Aorta (tissue), 5 donors: ENCODE results near the gene COL25A1. TPM values are rescaled to one million over a fixed set of nuclear protein-coding genes. Genes with fewer than 3 reads are reported as not detected.

Experiments
- ATAC-seq: fragments of 200-7000 bp; cut with Tn5 transposase; one replicate; pipeline ENCODE4 v1.9.1; 2022; ENCODE audit warnings: moderate library complexity; ENCODE audit not compliant: low FRiP score
- DNase-seq, 2 donors: peaks; one replicate each; pipeline ENCODE4 v3.0.0-alpha.2; 2020
- H3K27ac ChIP-seq, 2 donors: one replicate each; pipeline ENCODE4 v1.5.1; 2013; ENCODE audit warnings: low read length in 2 of 2, mild to moderate bottlenecking in 2 of 2, moderate library complexity in 2 of 2, control low read depth in 1 of 2, inconsistent platforms in 1 of 2, low read depth in 1 of 2
- H3K27me3 ChIP-seq, 2 donors: one replicate each; pipeline ENCODE4 v1.6.1; 2013; ENCODE audit warnings: control low read depth in 1 of 2, low read length in 1 of 2, mild to moderate bottlenecking in 1 of 2, moderate library complexity in 1 of 2; ENCODE audit not compliant: insufficient read depth in 2 of 2, control insufficient read depth in 1 of 2
- H3K36me3 ChIP-seq, 2 donors: one replicate each; pipeline ENCODE4 v1.6.1; 2013; ENCODE audit warnings: control low read depth in 1 of 2, low read length in 1 of 2, mild to moderate bottlenecking in 1 of 2; ENCODE audit not compliant: insufficient read depth in 2 of 2, control insufficient read depth in 1 of 2
- H3K4me1 ChIP-seq, 2 donors: one replicate each; pipeline ENCODE4 v1.6.1; 2013; ENCODE audit warnings: low read length in 2 of 2, control low read depth in 1 of 2, mild to moderate bottlenecking in 1 of 2, moderate library complexity in 1 of 2; ENCODE audit not compliant: insufficient read depth in 2 of 2, control insufficient read depth in 1 of 2
- H3K4me3 ChIP-seq, 2 donors: one replicate each; pipeline ENCODE4 v1.5.1; 2013; ENCODE audit warnings: low read length in 2 of 2, control low read depth in 1 of 2, mild to moderate bottlenecking in 1 of 2
- H3K9me3 ChIP-seq: one replicate; pipeline ENCODE4 v1.6.1; 2013; ENCODE audit warnings: mild to moderate bottlenecking, low read length; ENCODE audit not compliant: control insufficient read depth
- WGBS, 2 donors: extraction: QIAGEN DNeasy Blood & Tissue Kit; methylation state at CpG; one replicate each; pipeline ENCODE4 v1.1.7; 2013; 5-methylcytosine and 5-hydroxymethylcytosine counted together
- intact Hi-C, 2 donors: fragments of 100-400 bp; cut with DNase I; formaldehyde crosslinking; loops; one replicate each; pipeline versions ENCODE4 v1.14.2 to v1.15.0; 2022
- polyA plus RNA-seq, 2 donors: library from polyadenylated mRNA; stranded (reverse); fragments of 200-250 nt; gene quantifications; one replicate each; pipeline ENCODE4 v1.2.3, GENCODE V29; 2013
- total RNA-seq, 2 donors: library from RNA; stranded (reverse); fragmentation: NEBNext Ultra II Directional; extraction: Animal tissue kit (Norgen Biotek cat#: 25700); gene quantifications; one replicate each; pipeline ENCODE4 v1.2.1, GENCODE V29; 2021
- donor health status: healthy with polysubstance abuse.
- donor health status: Bipolar disorder and iron deficiency.
- donor health status: DM: no; HTN: no; CAD: no.
- donor health status: DM: no; HTN: no; CAD: no.
- donor health status: DM: yes; HTN: yes; CAD: no.

Gene COL25A1
- total and polyA plus RNA-seq, 4 donors: 0.08 to 8.1 (median 1.3) TPM

DNA sequence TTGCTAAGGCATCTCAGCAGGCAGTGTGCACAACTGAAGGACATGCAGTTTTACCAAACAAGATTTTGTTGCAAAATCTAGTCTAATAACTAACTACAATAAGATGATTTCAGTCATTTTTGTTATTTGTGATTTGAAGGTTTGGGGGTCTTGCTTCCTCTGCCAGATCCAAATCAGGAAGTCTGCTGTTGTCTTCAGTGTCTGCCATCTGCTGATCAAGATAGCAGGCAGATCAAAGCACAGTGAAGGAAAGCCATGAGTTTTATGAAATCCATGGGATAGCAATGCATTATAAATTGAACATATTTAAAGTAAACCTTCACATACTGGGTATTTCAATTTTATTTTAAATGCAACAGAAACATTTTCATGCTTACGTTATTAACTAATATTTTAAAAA lies 370.5 kb downstream of the COL25A1 start:
- no peak for ATAC-seq
- no peak for DNase-seq
- Histone ChIP-seq H3K27ac (no peak overlapping the region), H3K27me3 (no peaks in the 10 kb centered on the region), H3K9me3 (no peaks in the 10 kb centered on the region), H3K36me3 (no peaks in the 10 kb centered on the region), H3K4me3 (no peak overlapping the region), H3K4me1 (no peaks in the 10 kb centered on the region)
- intact Hi-C loops: no loop called here
- 88 to 92% methylated on average over 1 of the region's 1 CpG for WGBS, 2 donors

DNA sequence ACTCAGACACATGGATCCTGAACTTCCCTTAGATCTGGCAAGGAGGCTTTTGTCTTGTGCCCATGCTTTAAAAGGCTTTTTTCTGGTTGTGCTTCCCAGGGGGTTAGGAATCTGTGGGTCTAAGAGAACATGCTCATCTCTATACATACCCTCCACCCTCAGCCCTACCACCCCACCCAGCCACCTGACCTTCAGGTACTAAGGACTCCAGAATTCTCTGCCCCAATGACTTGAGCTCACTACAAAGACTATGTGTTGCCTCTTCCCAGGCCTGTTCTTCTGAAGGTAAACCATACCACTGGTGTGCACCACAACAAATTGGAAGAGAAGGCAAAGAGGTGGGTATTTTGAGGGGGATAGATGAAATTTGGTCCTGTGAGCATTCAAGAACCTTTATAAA lies 372.3 kb downstream of the COL25A1 start:
- H3K4me1 ChIP-seq: no peaks in the 10 kb centered on the region
- no peak overlapping the region for H3K4me3 ChIP-seq
- no peaks in the 10 kb centered on the region for H3K9me3 ChIP-seq
- no peak overlapping the region for H3K27ac ChIP-seq
- no peaks in the 10 kb centered on the region for H3K27me3 ChIP-seq
- no peaks in the 10 kb centered on the region for H3K36me3 ChIP-seq
- DNase-seq (no peak), ATAC-seq (no peak)
- intact Hi-C loops: no loop called here

DNA sequence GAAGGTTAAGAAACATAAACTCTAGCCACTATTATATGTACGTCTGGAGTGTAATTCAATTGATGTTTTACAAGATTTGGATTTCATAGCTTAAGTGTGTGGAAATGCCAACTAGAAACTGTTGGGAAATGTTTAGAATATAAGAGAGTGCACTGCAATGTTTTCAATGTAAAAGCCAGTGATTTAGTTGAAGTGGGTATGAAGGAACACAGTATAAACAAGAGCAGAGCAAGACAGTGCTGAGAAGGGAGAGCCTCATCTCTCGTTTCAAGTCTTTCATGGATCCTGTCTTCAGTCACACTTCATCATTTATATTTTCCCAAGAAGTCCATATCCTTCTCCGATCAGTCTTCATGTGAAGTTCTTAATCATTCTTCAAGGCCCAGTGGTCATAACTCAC lies 375.7 kb downstream of the COL25A1 start:
- Histone ChIP-seq H3K4me1 (no peaks in the 10 kb centered on the region), H3K36me3 (no peaks in the 10 kb centered on the region), H3K27ac (no peak overlapping the region), H3K27me3 (no peaks in the 10 kb centered on the region), H3K9me3 (no peaks in the 10 kb centered on the region), H3K4me3 (no peak overlapping the region)
- intact Hi-C loops: no loop called here
- ATAC-seq: no peak
- WGBS, 2 donors: 81 to 85% methylated on average over 3 of the region's 3 CpGs
- DNase-seq: no peak

DNA sequence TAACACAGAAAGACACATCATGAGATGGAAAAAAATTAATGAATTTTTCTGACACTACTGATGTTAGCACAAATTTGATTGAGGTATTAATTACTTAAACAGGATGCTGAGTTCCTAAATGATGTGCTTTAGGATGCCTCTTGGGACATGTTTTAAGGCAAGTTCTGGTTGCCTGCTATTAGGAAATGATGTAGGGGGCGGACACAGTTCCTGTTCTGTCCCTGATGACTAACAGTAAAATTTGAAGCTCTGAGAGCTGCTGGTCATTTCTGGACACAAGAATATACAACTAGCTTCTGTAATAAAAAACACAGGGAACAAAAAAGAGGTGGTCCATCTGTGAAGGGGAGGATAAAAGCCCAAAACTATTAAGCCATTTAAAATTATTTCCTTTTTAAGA lies 376.4 kb downstream of the COL25A1 start:
- DNase-seq (no peak), ATAC-seq (no peak)
- H3K4me1 ChIP-seq: no peaks in the 10 kb centered on the region
- H3K4me3 ChIP-seq: no peak overlapping the region
- H3K36me3 ChIP-seq: no peaks in the 10 kb centered on the region
- WGBS, 2 donors: 93 to 94% methylated on average over 1 of the region's 1 CpG
- intact Hi-C loops: no loop called here
- no peaks in the 10 kb centered on the region for H3K27me3 ChIP-seq
- no peak overlapping the region for H3K27ac ChIP-seq
- no peaks in the 10 kb centered on the region for H3K9me3 ChIP-seq

DNA sequence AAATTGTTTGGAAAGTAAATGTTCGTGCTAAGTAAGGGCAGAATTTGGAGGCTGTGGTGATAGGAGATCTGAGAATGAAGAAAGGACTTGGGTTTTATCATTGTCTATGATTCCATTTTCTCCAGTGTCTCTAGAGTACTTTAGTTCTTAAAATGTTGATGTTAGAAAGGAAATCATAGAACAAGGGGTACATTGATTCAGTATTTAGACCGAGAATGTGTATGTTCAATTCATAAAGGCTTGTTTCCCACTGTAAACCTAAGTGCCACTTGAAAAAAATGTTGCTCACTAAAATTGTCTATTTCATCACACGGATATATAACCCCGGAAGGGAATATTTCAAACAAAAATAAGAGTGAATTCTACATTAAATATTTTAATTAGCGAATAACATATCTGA lies 380.3 kb downstream of the COL25A1 start:
- Histone ChIP-seq H3K4me3 (no peak overlapping the region), H3K9me3 (no peaks in the 10 kb centered on the region), H3K27ac (no peak overlapping the region), H3K4me1 (no peaks in the 10 kb centered on the region), H3K27me3 (no peaks in the 10 kb centered on the region), H3K36me3 (no peaks in the 10 kb centered on the region)
- 83 to 89% methylated on average over 5 of the region's 5 CpGs for WGBS, 2 donors
- no peak for DNase-seq
- no peak for ATAC-seq
- intact Hi-C loops: no loop called here

DNA sequence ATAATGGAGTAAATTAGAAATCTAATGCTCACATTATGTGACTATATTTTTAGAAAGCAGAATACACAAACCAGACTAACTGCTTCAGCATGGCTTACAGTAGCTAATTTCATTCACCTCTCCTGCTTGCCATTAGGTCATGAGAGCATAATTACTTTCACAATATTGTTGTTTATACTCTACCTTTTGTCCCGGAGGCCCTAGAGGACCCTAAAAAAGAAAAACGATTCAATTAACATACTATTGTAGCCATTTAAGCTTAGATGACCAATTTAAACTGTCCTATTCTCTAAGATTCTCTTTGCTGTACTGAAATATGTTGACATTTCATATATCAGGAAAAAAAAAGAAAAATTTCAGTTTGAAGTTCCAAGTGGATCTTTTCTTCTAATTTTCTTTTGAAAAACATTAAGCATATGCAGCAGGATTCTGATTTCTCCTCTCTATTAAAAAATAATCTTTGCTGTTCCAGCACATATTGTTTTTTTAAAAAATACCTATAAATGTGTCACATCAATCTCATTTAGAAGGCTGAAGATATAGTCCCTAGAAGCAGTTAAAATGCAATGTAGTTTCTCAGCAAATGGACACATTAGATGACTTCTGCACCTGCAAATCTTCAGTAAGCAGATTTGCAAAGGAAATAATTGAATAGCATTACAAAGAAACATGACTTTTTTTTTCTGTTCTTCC lies 381.9 kb downstream of the COL25A1 start:
- no peaks in the 10 kb centered on the region for H3K27me3 ChIP-seq
- no peak overlapping the region for H3K4me3 ChIP-seq
- H3K27ac ChIP-seq: no peak overlapping the region
- no peak for ATAC-seq
- WGBS, 2 donors: 42 to 67% methylated on average over 2 of the region's 2 CpGs
- H3K36me3 ChIP-seq: no peaks in the 10 kb centered on the region
- H3K4me1 ChIP-seq: no peaks in the 10 kb centered on the region
- intact Hi-C loops: no loop called here
- H3K9me3 ChIP-seq: no peaks in the 10 kb centered on the region
- no peak for DNase-seq

DNA sequence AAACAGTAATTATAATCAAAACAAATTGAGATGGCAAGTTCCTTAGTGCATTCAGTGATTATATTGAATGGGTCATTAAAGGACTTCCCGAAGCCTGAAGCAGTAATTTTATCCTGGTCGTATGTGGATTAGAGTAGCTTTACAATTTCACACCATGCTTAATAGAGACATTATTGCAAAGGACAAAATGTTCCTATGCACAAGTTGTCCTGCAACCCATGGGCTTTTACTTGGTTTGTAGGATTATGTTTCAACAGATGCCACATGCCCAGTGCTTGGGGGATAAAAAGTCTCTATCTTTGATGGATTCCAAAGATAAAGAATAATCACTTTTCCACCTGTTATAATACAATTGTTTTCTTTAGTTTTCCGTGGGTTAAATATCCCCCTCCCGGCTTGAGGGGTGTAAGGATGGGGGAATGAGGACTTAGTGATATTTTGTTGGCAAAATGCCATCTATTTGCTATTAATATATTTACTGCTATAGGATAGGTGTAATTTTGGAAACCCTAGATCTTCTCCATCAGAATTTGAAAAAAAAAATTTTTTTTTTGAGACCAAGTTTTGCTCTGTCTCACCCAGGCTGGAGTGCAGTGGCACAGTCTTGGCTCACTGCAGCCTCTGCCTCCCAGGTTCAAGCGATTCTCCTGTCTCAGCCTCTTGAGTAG lies 383.1 kb downstream of the COL25A1 start:
- Histone ChIP-seq H3K4me3 (no peak overlapping the region), H3K27ac (no peak overlapping the region), H3K27me3 (no peaks in the 10 kb centered on the region), H3K4me1 (no peaks in the 10 kb centered on the region), H3K36me3 (no peaks in the 10 kb centered on the region), H3K9me3 (no peaks in the 10 kb centered on the region)
- no peak for ATAC-seq
- intact Hi-C loops: no loop called here
- no peak for DNase-seq
- WGBS, 2 donors: 84 to 85% methylated on average over 5 of the region's 5 CpGs

DNA sequence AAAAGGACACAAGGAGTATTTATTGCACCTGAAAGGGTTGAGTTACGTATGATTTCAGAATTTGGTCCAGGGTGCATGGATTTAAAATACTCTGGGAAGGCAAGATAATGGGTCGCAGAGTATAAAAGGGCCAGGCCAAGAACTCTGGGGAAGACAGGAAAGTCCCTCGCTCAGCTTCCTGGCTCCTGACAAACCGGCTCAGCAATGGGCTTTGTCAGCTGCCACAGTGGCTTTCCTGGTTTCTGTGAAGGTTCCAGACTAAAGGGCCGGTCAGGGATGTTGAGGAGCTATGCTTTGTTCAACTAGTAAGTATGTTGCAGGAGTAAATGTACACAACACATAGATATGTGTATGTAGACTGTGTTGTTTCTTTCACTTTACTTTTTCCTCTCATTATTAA lies 385.2 kb downstream of the COL25A1 start:
- Histone ChIP-seq H3K27me3 (no peaks in the 10 kb centered on the region), H3K4me3 (no peak overlapping the region), H3K4me1 (no peaks in the 10 kb centered on the region), H3K27ac (no peak overlapping the region), H3K9me3 (no peaks in the 10 kb centered on the region), H3K36me3 (no peaks in the 10 kb centered on the region)
- WGBS, 2 donors: 81 to 84% methylated on average over 5 of the region's 5 CpGs
- no peak for ATAC-seq
- no peak for DNase-seq
- intact Hi-C loops: no loop called here

DNA sequence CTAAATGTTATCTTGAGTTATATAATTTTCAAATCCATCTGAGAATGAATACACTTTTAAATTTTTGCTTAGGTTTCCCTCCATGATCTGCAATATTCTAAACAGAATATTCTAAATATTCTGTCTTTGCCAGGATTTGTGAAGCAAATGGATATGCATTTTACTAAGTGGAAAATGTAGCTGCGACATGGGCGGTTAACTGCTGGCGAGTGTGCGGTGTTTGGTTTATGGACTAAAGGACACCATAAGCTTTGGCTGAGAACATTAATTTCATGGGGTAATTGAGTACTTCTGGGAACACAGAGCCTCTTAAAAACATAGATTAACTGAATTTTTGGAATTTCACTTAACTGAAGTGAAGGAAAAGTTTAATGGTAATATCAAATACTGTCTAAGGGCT lies 385.8 kb downstream of the COL25A1 start:
- no peak overlapping the region for H3K27ac ChIP-seq
- intact Hi-C loops: no loop called here
- no peak overlapping the region for H3K4me3 ChIP-seq
- 49 to 50% methylated on average over 4 of the region's 4 CpGs for WGBS, 2 donors
- H3K36me3 ChIP-seq: no peaks in the 10 kb centered on the region
- ATAC-seq: no peak
- no peaks in the 10 kb centered on the region for H3K9me3 ChIP-seq
- DNase-seq: no peak
- H3K27me3 ChIP-seq: no peaks in the 10 kb centered on the region
- no peaks in the 10 kb centered on the region for H3K4me1 ChIP-seq
